RWPE2 (cell line): ENCODE measurements around the gene OR51I2.

ENCODE experiments used
- ATAC-seq: fragments of 200-7000 bp; cut with Tn5 transposase; 3 replicates; pipeline ENCODE4 v1.9.1; 2021; ENCODE audit warnings: low read depth
- DNase-seq: peaks from one replicate; pipeline ENCODE4 v3.0.0-alpha.2; 2020; ENCODE audit warnings: low spot score
- H3K27ac ChIP-seq: fragments of 450-650 bp; 2 replicates; pipeline ENCODE4 v1.5.1; 2017; ENCODE audit warnings: mild to moderate bottlenecking; ENCODE audit not compliant: poor library complexity, severe bottlenecking
- H3K27me3 ChIP-seq: fragments of 250-450 bp; sonication (Bioruptor Pico); 2 replicates; pipeline ENCODE4 v1.5.1; 2021; ENCODE audit warnings: mild to moderate bottlenecking, moderate library complexity; ENCODE audit not compliant: insufficient read depth, poor library complexity, severe bottlenecking
- H3K36me3 ChIP-seq: fragments of 250-450 bp; sonication (Bioruptor Pico); 2 replicates; pipeline ENCODE4 v1.5.1; 2020; ENCODE audit warnings: low read depth, mild to moderate bottlenecking, moderate library complexity
- H3K4me1 ChIP-seq: fragments of 250-450 bp; sonication (Bioruptor Pico); 2 replicates; pipeline ENCODE4 v1.5.1; 2021; ENCODE audit warnings: mild to moderate bottlenecking, moderate library complexity; ENCODE audit not compliant: insufficient read depth, poor library complexity, severe bottlenecking
- H3K4me3 ChIP-seq: fragments of 250-450 bp; sonication (Bioruptor Pico); 2 replicates; pipeline ENCODE4 v1.5.1; 2021; ENCODE audit warnings: mild to moderate bottlenecking, moderate library complexity; ENCODE audit not compliant: severe bottlenecking
- H3K9me3 ChIP-seq: fragments of 250-450 bp; sonication (Bioruptor Pico); 2 replicates; pipeline ENCODE4 v1.5.1; 2021; ENCODE audit warnings: mild to moderate bottlenecking, moderate library complexity; ENCODE audit not compliant: severe bottlenecking
- CTCF ChIP-seq: fragments of 450-650 bp; IDR thresholded peaks from one replicate; pipeline ENCODE4 v1.5.1; 2017; ENCODE audit warnings: mild to moderate bottlenecking, moderate library complexity; ENCODE audit not compliant: poor library complexity, severe bottlenecking

Gene OR51I2

GRCh38 chr11:5505363-5506048 lies 56.4 kb downstream of the OR51I2 start:
- H3K27ac ChIP-seq, result no peak overlapping the region

More at GRCh38 chr11:5505363-5506048, 56.4 kb downstream of the OR51I2 start:
- DNase-seq (no peak), ATAC-seq (no peak)
- no peaks in the 10 kb centered on the region for H3K4me1 ChIP-seq
- H3K27me3 ChIP-seq, result no peaks in the 10 kb centered on the region
- H3K36me3 ChIP-seq, result no peaks in the 10 kb centered on the region
- no peak for TF ChIP-seq CTCF
- H3K4me3 ChIP-seq, result no peak overlapping the region
- H3K9me3 ChIP-seq, result no peaks in the 10 kb centered on the region
